ENCODE results near the gene USP37. TPM values are rescaled to one million over a fixed set of nuclear protein-coding genes. Genes with fewer than 3 reads are reported as not detected.

Gene USP37
- total RNA-seq, 1 experiment from 2014 or later: 16.4 TPM

DNA sequence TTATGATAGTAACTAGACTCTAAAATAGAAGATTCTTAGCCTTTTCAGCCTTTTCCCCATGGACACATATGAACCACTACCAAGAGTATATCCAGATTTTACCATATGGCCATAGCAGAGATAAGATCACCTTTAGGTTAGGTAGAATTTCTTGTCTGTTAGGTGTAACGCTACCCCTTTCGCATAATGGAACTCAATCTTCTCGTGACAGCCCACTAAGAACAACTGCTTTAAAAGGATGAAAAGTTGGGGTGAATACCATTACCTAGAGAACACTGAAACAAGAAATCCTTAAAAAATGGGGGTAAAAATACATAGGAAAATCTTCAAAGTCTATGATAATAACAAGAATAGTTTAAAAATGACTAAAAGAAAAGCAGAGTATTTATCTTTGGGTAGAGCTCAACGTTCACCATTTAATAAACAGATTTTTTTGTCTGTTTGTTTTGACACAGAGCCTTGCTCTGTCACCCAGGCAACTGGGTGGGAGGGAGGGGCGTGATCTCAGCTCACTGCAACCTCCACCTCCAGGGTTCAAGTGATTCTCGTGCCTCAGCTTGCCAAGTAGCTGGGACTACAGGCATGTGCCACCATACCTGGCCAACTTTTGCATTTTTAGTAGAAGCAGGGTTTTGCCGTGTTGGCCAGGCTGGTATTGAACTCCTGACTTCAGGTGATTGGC is 82.0 kb downstream of the USP37 start:
- no peak overlapping the region for H3K4me3 Mint-ChIP-seq (ENCODE audit: unreplicated experiment)
- ChIA-PET POLR2A (no interaction called here), CTCF (interaction anchor here (0.7 to 1.4 kb wide), 2 partner anchors 20 to 484 kb away, joined by 3 to 4 read pairs; no protein-coding TSS in a partner anchor)
- BruUV-seq (replicated peaks): no TSS peak
- H3K36me3 Mint-ChIP-seq (ENCODE audit: insufficient read depth, unreplicated experiment): peaks cover 66% of the 10 kb centered on the region
- DNase-seq (ENCODE audit: unreplicated experiment): no peak
- H3K9me3 Mint-ChIP-seq (ENCODE audit: unreplicated experiment): no peaks in the 10 kb centered on the region
- TF ChIP-seq, protein P1, sequence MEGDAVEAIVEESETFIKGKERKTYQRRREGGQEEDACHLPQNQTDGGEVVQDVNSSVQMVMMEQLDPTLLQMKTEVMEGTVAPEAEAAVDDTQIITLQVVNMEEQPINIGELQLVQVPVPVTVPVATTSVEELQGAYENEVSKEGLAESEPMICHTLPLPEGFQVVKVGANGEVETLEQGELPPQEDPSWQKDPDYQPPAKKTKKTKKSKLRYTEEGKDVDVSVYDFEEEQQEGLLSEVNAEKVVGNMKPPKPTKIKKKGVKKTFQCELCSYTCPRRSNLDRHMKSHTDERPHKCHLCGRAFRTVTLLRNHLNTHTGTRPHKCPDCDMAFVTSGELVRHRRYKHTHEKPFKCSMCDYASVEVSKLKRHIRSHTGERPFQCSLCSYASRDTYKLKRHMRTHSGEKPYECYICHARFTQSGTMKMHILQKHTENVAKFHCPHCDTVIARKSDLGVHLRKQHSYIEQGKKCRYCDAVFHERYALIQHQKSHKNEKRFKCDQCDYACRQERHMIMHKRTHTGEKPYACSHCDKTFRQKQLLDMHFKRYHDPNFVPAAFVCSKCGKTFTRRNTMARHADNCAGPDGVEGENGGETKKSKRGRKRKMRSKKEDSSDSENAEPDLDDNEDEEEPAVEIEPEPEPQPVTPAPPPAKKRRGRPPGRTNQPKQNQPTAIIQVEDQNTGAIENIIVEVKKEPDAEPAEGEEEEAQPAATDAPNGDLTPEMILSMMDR (IDR thresholded peaks at IDR 0.05; ENCODE audit: unreplicated experiment): no peak
- H3K27ac Mint-ChIP-seq (ENCODE audit: low read depth, unreplicated experiment): no peak overlapping the region
- intact Hi-C loops (cut with micrococcal nuclease): no loop called here
- H3K4me1 Mint-ChIP-seq (ENCODE audit: insufficient read depth, unreplicated experiment): no peaks in the 10 kb centered on the region
- H3K27me3 Mint-ChIP-seq (ENCODE audit: insufficient read depth, unreplicated experiment): no peaks in the 10 kb centered on the region

- no peaks in the 10 kb centered on the region for H3K9me3 Mint-ChIP-seq (ENCODE audit: unreplicated experiment)
- peaks cover 59% of the 10 kb centered on the region for H3K36me3 Mint-ChIP-seq (ENCODE audit: insufficient read depth, unreplicated experiment)
- DNase-seq (ENCODE audit: unreplicated experiment): no peak
- ChIA-PET CTCF (no interaction called here), POLR2A (no interaction called here)
- no TSS peak for BruUV-seq (replicated peaks)
- H3K4me1 Mint-ChIP-seq (ENCODE audit: insufficient read depth, unreplicated experiment): no peaks in the 10 kb centered on the region
- intact Hi-C loops (cut with micrococcal nuclease): no loop called here
- TF ChIP-seq, protein P1 (IDR thresholded peaks at IDR 0.05; ENCODE audit: unreplicated experiment): no peak
- H3K27me3 Mint-ChIP-seq (ENCODE audit: insufficient read depth, unreplicated experiment): no peaks in the 10 kb centered on the region
- H3K27ac Mint-ChIP-seq (ENCODE audit: low read depth, unreplicated experiment): no peak overlapping the region
- no peak overlapping the region for H3K4me3 Mint-ChIP-seq (ENCODE audit: unreplicated experiment)
These were observed 85.5 kb downstream of the USP37 start for GRCh38 chr2:218482651-218483050.

DNA sequence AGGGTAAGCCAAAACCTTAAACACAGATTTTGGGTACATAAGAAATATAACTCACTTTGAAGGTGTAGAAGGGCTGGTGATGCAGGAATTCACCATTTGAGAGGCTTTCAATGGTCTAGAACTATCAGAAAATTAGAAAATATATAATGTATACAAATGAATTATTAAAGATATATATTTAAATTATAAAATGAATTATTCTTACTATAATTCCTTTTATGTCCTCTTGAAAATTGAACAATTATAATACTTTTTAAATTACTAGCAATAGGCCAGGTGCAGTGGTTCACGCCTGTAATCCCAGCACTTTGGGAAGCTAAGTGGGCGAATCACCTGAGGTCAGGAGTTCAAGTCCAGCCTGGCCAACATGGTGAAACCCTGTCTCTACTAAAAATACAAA is 88.6 kb downstream of the USP37 start:
- ChIA-PET CTCF (interaction anchor here (0.6 to 1.0 kb wide), 3 partner anchors 12 to 752 kb away, joined by 3 to 5 read pairs (median 4); no protein-coding TSS in a partner anchor), POLR2A (interaction anchor here (0.8 to 0.9 kb wide), 2 partner anchors 13 to 55 kb away, joined by 3 read pairs; no protein-coding TSS in a partner anchor)
- no peaks in the 10 kb centered on the region for H3K9me3 Mint-ChIP-seq (ENCODE audit: unreplicated experiment)

DNA sequence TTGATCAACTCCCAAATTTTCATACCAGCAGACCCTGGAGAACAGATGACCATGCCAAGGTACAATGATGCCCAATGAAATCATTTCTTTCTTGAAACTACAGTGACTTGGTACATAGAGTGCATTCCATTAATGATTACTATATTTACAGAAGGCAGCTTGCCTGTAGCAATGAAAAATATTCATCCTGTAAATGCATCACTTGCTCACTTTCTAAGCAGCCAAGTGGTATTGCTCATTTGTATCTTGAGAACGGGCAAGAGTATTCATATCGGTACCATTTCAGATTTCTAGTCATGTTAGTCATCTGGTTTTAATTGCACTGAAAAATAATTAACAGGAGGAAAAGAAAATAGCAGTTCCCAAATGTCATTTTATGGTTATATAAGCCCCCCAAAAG is 89.6 kb downstream of the USP37 start:
- intact Hi-C loops (cut with micrococcal nuclease): no loop called here
- Mint-ChIP-seq H3K4me1 (ENCODE audit: insufficient read depth, unreplicated experiment) (no peaks in the 10 kb centered on the region), H3K27ac (ENCODE audit: low read depth, unreplicated experiment) (no peak overlapping the region), H3K9me3 (ENCODE audit: unreplicated experiment) (no peaks in the 10 kb centered on the region), H3K27me3 (ENCODE audit: insufficient read depth, unreplicated experiment) (no peaks in the 10 kb centered on the region), H3K36me3 (ENCODE audit: insufficient read depth, unreplicated experiment) (peaks cover 65% of the 10 kb centered on the region), H3K4me3 (ENCODE audit: unreplicated experiment) (no peak overlapping the region)
- POLR2A ChIA-PET: no interaction called here
- BruUV-seq (replicated peaks): no TSS peak
- CTCF ChIA-PET: no interaction called here
- no peak for DNase-seq (ENCODE audit: unreplicated experiment)
- TF ChIP-seq, protein P1 (IDR thresholded peaks at IDR 0.05; ENCODE audit: unreplicated experiment): no peak

More for the DNA sequence above, 88.6 kb downstream of the USP37 start:
- Mint-ChIP-seq H3K4me1 (ENCODE audit: insufficient read depth, unreplicated experiment) (no peaks in the 10 kb centered on the region), H3K27me3 (ENCODE audit: insufficient read depth, unreplicated experiment) (no peaks in the 10 kb centered on the region), H3K36me3 (ENCODE audit: insufficient read depth, unreplicated experiment) (peaks cover 62% of the 10 kb centered on the region), H3K4me3 (ENCODE audit: unreplicated experiment) (no peak overlapping the region), H3K27ac (ENCODE audit: low read depth, unreplicated experiment) (no peak overlapping the region)
- BruUV-seq (replicated peaks): no TSS peak
- no peak for DNase-seq (ENCODE audit: unreplicated experiment)
- TF ChIP-seq, protein P1 (IDR thresholded peaks at IDR 0.05; ENCODE audit: unreplicated experiment): no peak
- intact Hi-C loops (cut with micrococcal nuclease): no loop called here
